HFFc6 (cell line): ENCODE results near the gene LYRM9. TPM values are rescaled to one million over a fixed set of nuclear protein-coding genes. Genes with fewer than 3 reads are reported as not detected.

Source experiments
- DNase-seq: peaks from one replicate; pipeline ENCODE4 v3.0.0-alpha.2; 2018
- H3K27ac Mint-ChIP-seq: 2 replicates; pipeline ENCODE4 v1.8.0; 2020; ENCODE audit warnings: mild to moderate bottlenecking, mixed read lengths
- H3K27me3 Mint-ChIP-seq: 2 replicates; pipeline ENCODE4 v1.8.0; 2021; ENCODE audit warnings: mild to moderate bottlenecking, moderate library complexity, mixed read lengths; ENCODE audit not compliant: insufficient read depth
- H3K36me3 Mint-ChIP-seq: 2 replicates; pipeline ENCODE4 v1.8.0; 2021; ENCODE audit warnings: low read depth, mixed read lengths
- H3K4me1 Mint-ChIP-seq: 2 replicates; pipeline ENCODE4 v1.8.0; 2020; ENCODE audit warnings: low read depth, mixed read lengths
- H3K4me3 Mint-ChIP-seq: 2 replicates; pipeline ENCODE4 v1.8.0; 2020; ENCODE audit warnings: mild to moderate bottlenecking, moderate library complexity, mixed read lengths
- H3K9me3 Mint-ChIP-seq: 2 replicates; pipeline ENCODE4 v1.8.0; 2020; ENCODE audit warnings: mild to moderate bottlenecking, mixed read lengths
- total RNA-seq, 6 experiments: library from RNA; stranded (reverse); fragmentation: NEBNext Ultra II Directional; extraction: Animal tissue kit (Norgen Biotek cat#: 25700); gene quantifications; 2 replicates in 1 of 6; 3 replicates in 5 of 6; pipeline ENCODE4 v1.2.3, GENCODE V29; 2021
- TF ChIP-seq, protein P1 (sequence below): fragments of 200-600 bp; sonication (generic); IDR thresholded peaks from 2 replicates; pipeline ENCODE4 v1.5.0; 2021; ENCODE audit warnings: antibody characterized with exemption, mild to moderate bottlenecking

Gene LYRM9
- total RNA-seq, 6 experiments from 2014 or later: 2.2 to 3.6 (median 2.9) TPM

GRCh38 chr17:27938241-27938640 is 45.1 kb upstream of the LYRM9 start:
- no peak for DNase-seq
- H3K4me3 Mint-ChIP-seq: no peak overlapping the region
- peaks cover 5% of the 10 kb centered on the region; the same call in 1 of the 2 replicates for H3K9me3 Mint-ChIP-seq
- H3K36me3 Mint-ChIP-seq: no peaks in the 10 kb centered on the region
- no peaks in the 10 kb centered on the region for H3K4me1 Mint-ChIP-seq
- TF ChIP-seq, protein P1, sequence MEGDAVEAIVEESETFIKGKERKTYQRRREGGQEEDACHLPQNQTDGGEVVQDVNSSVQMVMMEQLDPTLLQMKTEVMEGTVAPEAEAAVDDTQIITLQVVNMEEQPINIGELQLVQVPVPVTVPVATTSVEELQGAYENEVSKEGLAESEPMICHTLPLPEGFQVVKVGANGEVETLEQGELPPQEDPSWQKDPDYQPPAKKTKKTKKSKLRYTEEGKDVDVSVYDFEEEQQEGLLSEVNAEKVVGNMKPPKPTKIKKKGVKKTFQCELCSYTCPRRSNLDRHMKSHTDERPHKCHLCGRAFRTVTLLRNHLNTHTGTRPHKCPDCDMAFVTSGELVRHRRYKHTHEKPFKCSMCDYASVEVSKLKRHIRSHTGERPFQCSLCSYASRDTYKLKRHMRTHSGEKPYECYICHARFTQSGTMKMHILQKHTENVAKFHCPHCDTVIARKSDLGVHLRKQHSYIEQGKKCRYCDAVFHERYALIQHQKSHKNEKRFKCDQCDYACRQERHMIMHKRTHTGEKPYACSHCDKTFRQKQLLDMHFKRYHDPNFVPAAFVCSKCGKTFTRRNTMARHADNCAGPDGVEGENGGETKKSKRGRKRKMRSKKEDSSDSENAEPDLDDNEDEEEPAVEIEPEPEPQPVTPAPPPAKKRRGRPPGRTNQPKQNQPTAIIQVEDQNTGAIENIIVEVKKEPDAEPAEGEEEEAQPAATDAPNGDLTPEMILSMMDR: no peak
- no peak overlapping the region for H3K27ac Mint-ChIP-seq
- peaks cover 34% of the 10 kb centered on the region for H3K27me3 Mint-ChIP-seq

DNA sequence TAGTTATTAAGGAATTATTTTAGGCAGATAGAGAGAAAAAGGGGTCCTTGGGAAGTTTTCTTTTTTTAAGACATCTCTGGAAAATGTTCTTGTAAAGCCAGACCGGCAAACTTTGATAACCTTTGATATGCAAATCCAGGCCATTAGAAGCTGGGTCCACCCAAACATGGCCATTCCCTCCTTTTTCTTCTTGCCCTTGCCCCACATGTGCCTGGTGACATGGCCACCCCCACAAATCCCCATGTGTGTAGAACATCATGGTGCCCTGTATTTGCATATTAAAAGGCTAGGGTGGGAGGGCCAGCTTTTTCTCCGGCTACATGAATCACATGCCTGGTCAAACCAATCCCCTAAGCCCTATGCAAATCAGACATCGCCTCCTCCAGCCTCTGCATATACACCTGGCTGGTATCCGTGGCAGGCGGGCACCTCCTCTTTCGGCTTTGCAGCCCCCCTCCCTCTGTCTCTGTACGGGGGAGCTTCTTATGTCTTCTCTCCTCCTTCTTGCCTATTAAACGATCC is 43.9 kb upstream of the LYRM9 start:
- Mint-ChIP-seq H3K4me3 (no peak overlapping the region), H3K27me3 (peaks cover 38% of the 10 kb centered on the region), H3K4me1 (no peaks in the 10 kb centered on the region), H3K9me3 (peaks cover 5% of the 10 kb centered on the region; the same call in 1 of the 2 replicates), H3K36me3 (no peaks in the 10 kb centered on the region), H3K27ac (no peak overlapping the region)
- TF ChIP-seq, protein P1: no peak
- DNase-seq: no peak

GRCh38 chr17:27930000-27930399 is 36.8 kb upstream of the LYRM9 start:
- H3K4me1 Mint-ChIP-seq: peaks cover 6% of the 10 kb centered on the region; the same call in 1 of the 2 replicates
- H3K4me3 Mint-ChIP-seq: no peak overlapping the region
- H3K27me3 Mint-ChIP-seq: peaks cover 19% of the 10 kb centered on the region
- TF ChIP-seq, protein P1: no peak
- H3K9me3 Mint-ChIP-seq: peaks cover 5% of the 10 kb centered on the region; the same call in 1 of the 2 replicates
- no peak overlapping the region for H3K27ac Mint-ChIP-seq
- DNase-seq: no peak
- no peaks in the 10 kb centered on the region for H3K36me3 Mint-ChIP-seq

- Mint-ChIP-seq H3K27me3 (peaks cover 15% of the 10 kb centered on the region), H3K4me3 (no peak overlapping the region), H3K4me1 (peaks cover 6% of the 10 kb centered on the region; the same call in 1 of the 2 replicates), H3K36me3 (no peaks in the 10 kb centered on the region), H3K27ac (no peak overlapping the region), H3K9me3 (no peaks in the 10 kb centered on the region; the same call in 1 of the 2 replicates)
- DNase-seq: no peak
- TF ChIP-seq, protein P1: no peak
These were observed 35.4 kb upstream of the LYRM9 start for GRCh38 chr17:27928587-27928986.

DNA sequence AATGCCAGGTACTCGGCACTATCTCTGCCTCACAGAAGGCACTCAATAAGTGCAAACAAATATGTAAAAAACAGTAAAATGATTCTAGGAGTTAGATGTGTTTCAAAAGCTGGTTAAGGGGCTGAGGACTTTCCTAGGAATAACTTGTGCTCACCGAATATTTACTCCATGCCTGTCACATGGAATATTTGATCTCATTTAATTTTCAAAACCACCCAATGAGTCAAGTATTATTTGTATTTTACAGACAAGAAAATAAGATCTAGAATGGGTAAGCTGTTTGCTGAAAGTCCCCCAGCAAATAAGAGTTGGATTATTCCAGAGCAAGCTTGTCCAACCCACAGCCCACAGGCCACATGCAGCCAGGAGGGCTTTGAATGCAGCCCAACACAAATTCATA is 34.6 kb upstream of the LYRM9 start:
- TF ChIP-seq, protein P1: no peak
- Mint-ChIP-seq H3K27ac (no peak overlapping the region), H3K9me3 (no peaks in the 10 kb centered on the region), H3K4me1 (peaks cover 6% of the 10 kb centered on the region; the same call in 1 of the 2 replicates), H3K27me3 (peaks cover 14% of the 10 kb centered on the region), H3K4me3 (no peak overlapping the region), H3K36me3 (no peaks in the 10 kb centered on the region)
- DNase-seq: no peak

GRCh38 chr17:27921599-27921998 is 28.4 kb upstream of the LYRM9 start:
- TF ChIP-seq, protein P1: no peak
- Mint-ChIP-seq H3K36me3 (no peaks in the 10 kb centered on the region), H3K27me3 (peaks cover 16% of the 10 kb centered on the region), H3K9me3 (no peaks in the 10 kb centered on the region), H3K27ac (no peak overlapping the region), H3K4me3 (no peak overlapping the region), H3K4me1 (no peaks in the 10 kb centered on the region)
- DNase-seq: no peak
